Upper lobe of left lung (tissue), 4 donors: ENCODE data around the gene COL9A1.

Source experiments
- EP300 ChIP-seq, 4 donors: sonication (generic); formaldehyde crosslinking; IDR thresholded peaks; one replicate each; pipeline ENCODE4 v1.5.1; 2017; ENCODE audit warnings: antibody characterized with exemption in 4 of 4, control low read depth in 2 of 4
- POLR2A ChIP-seq, 4 donors: fragments of 450-650 bp; IDR thresholded peaks; one replicate each; pipeline ENCODE4 v1.5.1; 2016 to 2017; ENCODE audit warnings: antibody characterized with exemption in 4 of 4, mild to moderate bottlenecking in 2 of 4
- TF ChIP-seq, protein P1 (sequence below), 6 experiments: fragments of 450-650 bp in 4 of 6; fragments of 200-600 bp in 2 of 6; sonication (generic) in 2 of 6; IDR thresholded peaks; one replicate each; pipeline ENCODE4 v1.5.1; 2016 to 2019; ENCODE audit warnings: antibody characterized with exemption in 6 of 6

- TF ChIP-seq, protein P1, sequence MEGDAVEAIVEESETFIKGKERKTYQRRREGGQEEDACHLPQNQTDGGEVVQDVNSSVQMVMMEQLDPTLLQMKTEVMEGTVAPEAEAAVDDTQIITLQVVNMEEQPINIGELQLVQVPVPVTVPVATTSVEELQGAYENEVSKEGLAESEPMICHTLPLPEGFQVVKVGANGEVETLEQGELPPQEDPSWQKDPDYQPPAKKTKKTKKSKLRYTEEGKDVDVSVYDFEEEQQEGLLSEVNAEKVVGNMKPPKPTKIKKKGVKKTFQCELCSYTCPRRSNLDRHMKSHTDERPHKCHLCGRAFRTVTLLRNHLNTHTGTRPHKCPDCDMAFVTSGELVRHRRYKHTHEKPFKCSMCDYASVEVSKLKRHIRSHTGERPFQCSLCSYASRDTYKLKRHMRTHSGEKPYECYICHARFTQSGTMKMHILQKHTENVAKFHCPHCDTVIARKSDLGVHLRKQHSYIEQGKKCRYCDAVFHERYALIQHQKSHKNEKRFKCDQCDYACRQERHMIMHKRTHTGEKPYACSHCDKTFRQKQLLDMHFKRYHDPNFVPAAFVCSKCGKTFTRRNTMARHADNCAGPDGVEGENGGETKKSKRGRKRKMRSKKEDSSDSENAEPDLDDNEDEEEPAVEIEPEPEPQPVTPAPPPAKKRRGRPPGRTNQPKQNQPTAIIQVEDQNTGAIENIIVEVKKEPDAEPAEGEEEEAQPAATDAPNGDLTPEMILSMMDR (IDR thresholded peaks at IDR 0.05) = no peak
- TF ChIP-seq POLR2A (IDR thresholded peaks at IDR 0.05) (no peak), EP300 (IDR thresholded peaks at IDR 0.05) (no peak)
Measured at GRCh38 chr6:70264306-70264705, 38.6 kb downstream of the COL9A1 start.
